ENCODE measurements around the gene MED15.
"Not testable (repeated sequence)": the region's sequence is repeated elsewhere in the genome, so short reads cannot be mapped to it uniquely, and the experiment has no call there.

DNA sequence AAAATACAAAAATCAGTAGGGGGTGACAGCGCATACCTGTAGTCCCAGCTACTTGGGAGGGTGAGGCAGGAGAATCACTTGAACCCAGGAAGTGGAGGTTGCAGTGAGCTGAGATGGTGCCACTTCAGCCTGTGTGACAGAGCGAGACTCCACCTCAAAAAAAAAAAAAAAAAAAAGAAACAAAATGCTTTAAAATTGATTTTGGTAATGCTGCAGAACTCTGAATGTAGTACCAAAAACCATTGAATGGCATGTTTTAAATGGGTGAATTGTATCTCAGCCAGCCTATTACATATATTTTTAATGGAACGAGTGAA, 37.9 kb downstream of the MED15 start:
- not testable (repeated sequence) for TF ChIP-seq EZH2 (IDR thresholded peaks at IDR 0.05; ENCODE audit: borderline replicate concordance, low read depth, low read length, severe bottlenecking)
- TF ChIP-seq, protein P1, sequence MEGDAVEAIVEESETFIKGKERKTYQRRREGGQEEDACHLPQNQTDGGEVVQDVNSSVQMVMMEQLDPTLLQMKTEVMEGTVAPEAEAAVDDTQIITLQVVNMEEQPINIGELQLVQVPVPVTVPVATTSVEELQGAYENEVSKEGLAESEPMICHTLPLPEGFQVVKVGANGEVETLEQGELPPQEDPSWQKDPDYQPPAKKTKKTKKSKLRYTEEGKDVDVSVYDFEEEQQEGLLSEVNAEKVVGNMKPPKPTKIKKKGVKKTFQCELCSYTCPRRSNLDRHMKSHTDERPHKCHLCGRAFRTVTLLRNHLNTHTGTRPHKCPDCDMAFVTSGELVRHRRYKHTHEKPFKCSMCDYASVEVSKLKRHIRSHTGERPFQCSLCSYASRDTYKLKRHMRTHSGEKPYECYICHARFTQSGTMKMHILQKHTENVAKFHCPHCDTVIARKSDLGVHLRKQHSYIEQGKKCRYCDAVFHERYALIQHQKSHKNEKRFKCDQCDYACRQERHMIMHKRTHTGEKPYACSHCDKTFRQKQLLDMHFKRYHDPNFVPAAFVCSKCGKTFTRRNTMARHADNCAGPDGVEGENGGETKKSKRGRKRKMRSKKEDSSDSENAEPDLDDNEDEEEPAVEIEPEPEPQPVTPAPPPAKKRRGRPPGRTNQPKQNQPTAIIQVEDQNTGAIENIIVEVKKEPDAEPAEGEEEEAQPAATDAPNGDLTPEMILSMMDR (IDR thresholded peaks at IDR 0.05; ENCODE audit: borderline replicate concordance, extremely low read depth, low read length, poor library complexity, severe bottlenecking) = not testable (repeated sequence)
